ENCODE data around the gene KCNQ5. TPM values are rescaled to one million over a fixed set of nuclear protein-coding genes. Genes with fewer than 3 reads are reported as not detected.

Gene KCNQ5
- total RNA-seq, 1 experiment from 2014 or later: 0.07 TPM

- no peak overlapping the region for H3K23ac ChIP-seq (ENCODE audit: insufficient read length, low read depth, low read length)
- no peak overlapping the region for H4K91ac ChIP-seq (ENCODE audit: insufficient read length, low read depth, low read length)
- peaks cover 4 to 8% of the 10 kb centered on the region in 2 experiments; a peak in 2 of 4 replicates for H3K4me1 Mint-ChIP-seq
- H3K9ac ChIP-seq (ENCODE audit: extremely low read depth, insufficient read length, low read length): no peak overlapping the region
- no peak overlapping the region for H4K5ac ChIP-seq (ENCODE audit: insufficient read length, low read depth, low read length)
- no peak overlapping the region for H3K18ac ChIP-seq (ENCODE audit: insufficient read length, low read depth, low read length)
- H3T11ph ChIP-seq (ENCODE audit: low read length): no peak overlapping the region
- no peak overlapping the region for H4K8ac ChIP-seq (replicated peaks; ENCODE audit: insufficient read length, low read depth, low read length)
- H3K27ac Mint-ChIP-seq: no peak overlapping the region
- TF ChIP-seq, protein P1, sequence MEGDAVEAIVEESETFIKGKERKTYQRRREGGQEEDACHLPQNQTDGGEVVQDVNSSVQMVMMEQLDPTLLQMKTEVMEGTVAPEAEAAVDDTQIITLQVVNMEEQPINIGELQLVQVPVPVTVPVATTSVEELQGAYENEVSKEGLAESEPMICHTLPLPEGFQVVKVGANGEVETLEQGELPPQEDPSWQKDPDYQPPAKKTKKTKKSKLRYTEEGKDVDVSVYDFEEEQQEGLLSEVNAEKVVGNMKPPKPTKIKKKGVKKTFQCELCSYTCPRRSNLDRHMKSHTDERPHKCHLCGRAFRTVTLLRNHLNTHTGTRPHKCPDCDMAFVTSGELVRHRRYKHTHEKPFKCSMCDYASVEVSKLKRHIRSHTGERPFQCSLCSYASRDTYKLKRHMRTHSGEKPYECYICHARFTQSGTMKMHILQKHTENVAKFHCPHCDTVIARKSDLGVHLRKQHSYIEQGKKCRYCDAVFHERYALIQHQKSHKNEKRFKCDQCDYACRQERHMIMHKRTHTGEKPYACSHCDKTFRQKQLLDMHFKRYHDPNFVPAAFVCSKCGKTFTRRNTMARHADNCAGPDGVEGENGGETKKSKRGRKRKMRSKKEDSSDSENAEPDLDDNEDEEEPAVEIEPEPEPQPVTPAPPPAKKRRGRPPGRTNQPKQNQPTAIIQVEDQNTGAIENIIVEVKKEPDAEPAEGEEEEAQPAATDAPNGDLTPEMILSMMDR (conservative IDR thresholded peaks at IDR 0.05): no peak
- H2BK120ac ChIP-seq (ENCODE audit: low read depth, low read length, poor library complexity, severe bottlenecking): no peak overlapping the region
- no peak overlapping the region for H3K14ac ChIP-seq (ENCODE audit: insufficient read depth, low read length)
- H3K4ac ChIP-seq (ENCODE audit: low read depth, low read length): no peak overlapping the region
- no CpG with 5 or more reads among the region's 3 CpGs for WGBS (ENCODE audit: extremely low coverage, insufficient read length, low lambda C conversion rate)
- no peak overlapping the region for H3K4me3 Mint-ChIP-seq
- no peak for DNase-seq
- H2BK5ac ChIP-seq (ENCODE audit: insufficient read length, low read length): no peak overlapping the region
- H3K9me3 ChIP-seq (ENCODE audit: control insufficient read depth, low read depth, low read length): no peaks in the 10 kb centered on the region
- H3K79me1 ChIP-seq (ENCODE audit: insufficient read depth, low read depth, low read length, poor library complexity, severe bottlenecking): no peaks in the 10 kb centered on the region
- H2BK12ac ChIP-seq (ENCODE audit: insufficient read length, low read depth, low read length): no peak overlapping the region
- no peaks in the 10 kb centered on the region for H3K36me3 Mint-ChIP-seq (ENCODE audit: insufficient read depth in 1 of 3, low read depth in 3 of 3)
- no peaks in the 10 kb centered on the region for H3K79me2 ChIP-seq (ENCODE audit: insufficient read depth, low read length)
- H3K27me3 ChIP-seq (ENCODE audit: insufficient read depth, low read length): no peaks in the 10 kb centered on the region
- peaks cover 3% of the 10 kb centered on the region; the same call in 1 of the 2 replicates for H3K4me1 ChIP-seq (ENCODE audit: insufficient read depth, low read length)
- no peak overlapping the region for H3K27ac ChIP-seq (ENCODE audit: insufficient read length, low read depth, low read length)
- H2BK20ac ChIP-seq (ENCODE audit: low read depth, low read length, poor library complexity, severe bottlenecking): no peak overlapping the region
- no peaks in the 10 kb centered on the region for H4K20me1 ChIP-seq (ENCODE audit: control insufficient read depth, insufficient read depth, insufficient read length)
- no peak overlapping the region for H2BK15ac ChIP-seq (ENCODE audit: low read depth, low read length)
- H2AFZ ChIP-seq (ENCODE audit: low read length): no peak overlapping the region
- no peaks in the 10 kb centered on the region for H3K23me2 ChIP-seq (ENCODE audit: insufficient read length, low read depth, low read length, poor library complexity, severe bottlenecking)
- no peak overlapping the region for H2AK5ac ChIP-seq (ENCODE audit: insufficient read length, low read length)
- no peaks in the 10 kb centered on the region for H3K9me3 Mint-ChIP-seq
- no peak overlapping the region for H3K4me2 ChIP-seq (ENCODE audit: insufficient read depth, insufficient read length, low read length)
- no peak overlapping the region for H3K56ac ChIP-seq (ENCODE audit: insufficient read length, low read depth, low read length)
- H3K27me3 Mint-ChIP-seq (ENCODE audit: low read depth): no peaks in the 10 kb centered on the region
Observed at GRCh38 chr6:72820153-72820552, 198.3 kb downstream of the KCNQ5 start.

Measured in H9 (cell line).